ENCODE measurements around the gene RAD51. TPM values are rescaled to one million over a fixed set of nuclear protein-coding genes. Genes with fewer than 3 reads are reported as not detected.

The RAD51 gene
- total and polyA plus RNA-seq, 2 donors (not counting 3 experiments of a cell fraction or from before 2014, with no cell fraction given) = 11.1 to 30.9 TPM

GRCh38 chr15:40763801-40764628, 69.0 kb downstream of the RAD51 start, which contains the start of gene GCHFR:
Gene GCHFR, plus strand, starts transcription at chr15:40764068. Its CDS starts 113 bp downstream, at chr15:40764181.
- Histone ChIP-seq H4K20me1 (replicated peaks; ENCODE audit: control insufficient read depth, extremely low read depth, insufficient read depth, low read length) (no peaks in the 10 kb centered on the region), H3K36me3 (ENCODE audit: control insufficient read depth in 2 of 2, extremely low read depth in 1 of 2, insufficient read depth in 2 of 2, low read length in 2 of 2) (no peaks in the 10 kb centered on the region), H3K4me3 (replicated peaks in 1 of 3; ENCODE audit: insufficient read depth in 1 of 3, low read depth in 1 of 3, low read length in 3 of 3) (peak within 1 kb of the TSS in 2 of 3 experiments; percentile 25 to 32), H3K9me3 (replicated peaks; ENCODE audit: control insufficient read depth, insufficient read depth, low read length) (no peaks in the 10 kb centered on the region), H3K79me2 (ENCODE audit: control insufficient read depth, insufficient read depth, low read length) (no peaks in the 10 kb centered on the region), H3K9ac (replicated peaks; ENCODE audit: extremely low read depth, insufficient read depth, low read length) (peak within 1 kb of the TSS; percentile 16), H3K4me2 (ENCODE audit: insufficient read depth, low read length) (peak within 1 kb of the TSS; percentile 54), H3K9me1 (replicated peaks; ENCODE audit: control insufficient read depth, extremely low read depth, insufficient read depth, low read length) (no peaks in the 10 kb centered on the region), H3K4me1 (ENCODE audit: control insufficient read depth, extremely low read depth, insufficient read depth, low read length) (peaks cover 30% of the 10 kb centered on the region), H3K27me3 (ENCODE audit: control insufficient read depth in 2 of 2, insufficient read depth in 2 of 2, low read length in 2 of 2) (no peaks in the 10 kb centered on the region), H3K27ac (ENCODE audit: insufficient read depth, low read depth, low read length) (no peak within 1 kb of the TSS), H2AFZ (ENCODE audit: low read depth, low read length) (peak within 1 kb of the TSS; percentile 81)
- ChIA-PET CTCF (interaction anchor here (0.6 to 2.2 kb wide), 9 partner anchors 12 to 174 kb away, joined by 3 to 8 read pairs (median 6); no protein-coding TSS in a partner anchor), POLR2A (no interaction called here)
- intact Hi-C loops (cut with micrococcal nuclease) (loop anchor here (1.0 kb wide), 1 partner anchor 9 kb away; the partner anchor contains the start of gene RMDN3), dilution Hi-C loops (cut with MboI; ENCODE audit: extremely low pct_ligation_motif_present, low sequenced_read_pairs) (no loop called here)
- peak; percentile 73 for DNase-seq (ENCODE audit: low read depth, low spot score)
- TF ChIP-seq POLR2A (IDR thresholded peaks at IDR 0.05; ENCODE audit: low read depth, low read length) (no peak), EZH2 (IDR thresholded peaks at IDR 0.05; ENCODE audit: borderline replicate concordance, low read depth, low read length, severe bottlenecking) (no peak), POLR2AphosphoS5 (IDR thresholded peaks at IDR 0.05; ENCODE audit: insufficient read depth, low read depth, low read length) (peak; percentile 25), MAX (IDR thresholded peaks at IDR 0.05; ENCODE audit: insufficient read depth, insufficient read length) (no peak), CTCF (IDR thresholded peaks at IDR 0.05; ENCODE audit: extremely low read depth in 1 of 2, insufficient read depth in 1 of 2, low read depth in 1 of 2, low read length in 2 of 2) (peak in 1 of 2 donors; percentile 59)
- peak; percentile 55 for FAIRE-seq
- no TSS peak for BruUV-seq (replicated peaks)
